NCI-H2196 treated with DMSO at 0.1 percent for 48 hours (cell line): Measurements from ENCODE around the gene ATN1.

Source experiments
- DNase-seq: peaks from one replicate; lab custom pipeline; 2025; ENCODE audit not compliant: unreplicated experiment; lab: John Stamatoyannopoulos, UW

ATN1 gene

DNA sequence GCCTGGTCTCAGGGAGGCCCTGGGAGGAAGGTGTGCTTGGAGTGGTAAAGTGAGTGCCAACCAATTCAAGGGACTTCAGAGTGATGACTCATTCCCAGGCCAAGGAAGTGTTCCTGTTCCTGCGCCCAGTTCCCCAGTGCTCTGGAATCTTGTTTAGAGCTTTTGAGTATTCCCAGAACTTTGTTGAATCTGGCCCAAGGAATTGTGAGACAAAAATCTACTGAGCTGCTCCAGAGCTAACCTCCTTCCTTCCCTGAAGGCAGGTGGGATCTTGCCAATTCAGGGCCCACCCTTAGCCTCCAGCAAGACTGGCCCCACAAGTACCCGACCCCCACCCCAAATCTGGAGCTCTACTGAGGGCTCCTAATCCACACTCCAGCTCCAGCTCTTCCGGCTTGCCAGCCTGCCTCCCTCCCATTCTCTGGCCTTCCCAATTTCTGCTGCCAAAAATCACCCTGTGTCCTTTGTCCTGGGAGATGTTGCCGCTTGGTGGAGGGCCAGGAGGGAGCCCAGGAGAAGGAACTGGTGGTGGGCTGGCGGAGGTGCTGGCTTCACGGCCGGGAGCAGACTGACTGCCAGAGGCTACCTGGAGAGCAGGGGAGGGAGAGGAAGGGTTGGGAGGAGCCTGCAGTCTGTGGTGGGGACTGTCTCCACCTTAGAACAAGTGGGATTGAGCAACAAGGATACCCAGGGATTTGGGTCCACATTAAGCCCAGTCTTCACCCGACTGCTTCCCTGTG lies 2.0 kb upstream of the ATN1 start:
- peak; percentile 13 for DNase-seq

DNA sequence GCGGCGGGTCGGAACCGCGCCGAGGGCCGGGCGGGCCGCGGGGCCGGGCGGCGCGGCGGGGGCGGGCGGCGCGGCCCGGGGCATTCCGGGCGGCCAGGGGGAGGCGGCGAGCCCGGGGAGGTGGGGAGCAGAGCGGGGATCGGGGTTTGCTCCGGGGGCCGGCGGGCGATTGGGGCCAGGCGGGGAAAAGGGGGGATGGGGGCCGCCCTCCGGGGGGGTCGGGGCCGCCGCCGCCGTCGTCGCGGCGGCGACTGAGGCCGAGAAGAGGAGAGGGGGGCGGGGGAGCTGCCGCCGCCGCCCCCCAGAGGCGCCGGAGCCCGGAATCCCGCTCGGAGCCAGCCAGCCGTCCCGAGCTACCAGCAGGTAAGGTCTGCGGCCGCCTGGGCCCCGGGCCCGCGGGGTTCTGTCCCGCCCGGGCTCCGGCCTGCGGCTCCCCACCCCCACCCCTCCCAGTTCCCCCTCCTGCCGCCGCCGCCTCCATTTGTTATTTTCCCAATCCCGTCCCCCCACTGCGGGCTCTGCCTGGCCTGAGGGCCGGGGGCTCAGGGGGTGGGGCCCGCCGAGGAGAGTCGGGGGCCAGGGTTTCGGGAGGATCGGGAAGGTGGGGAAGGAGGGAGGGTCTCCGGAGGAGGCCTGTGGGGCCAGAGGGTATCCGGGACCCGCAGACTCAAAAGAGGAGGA lies 403 bp downstream of the ATN1 start:
- no peak for DNase-seq

DNA sequence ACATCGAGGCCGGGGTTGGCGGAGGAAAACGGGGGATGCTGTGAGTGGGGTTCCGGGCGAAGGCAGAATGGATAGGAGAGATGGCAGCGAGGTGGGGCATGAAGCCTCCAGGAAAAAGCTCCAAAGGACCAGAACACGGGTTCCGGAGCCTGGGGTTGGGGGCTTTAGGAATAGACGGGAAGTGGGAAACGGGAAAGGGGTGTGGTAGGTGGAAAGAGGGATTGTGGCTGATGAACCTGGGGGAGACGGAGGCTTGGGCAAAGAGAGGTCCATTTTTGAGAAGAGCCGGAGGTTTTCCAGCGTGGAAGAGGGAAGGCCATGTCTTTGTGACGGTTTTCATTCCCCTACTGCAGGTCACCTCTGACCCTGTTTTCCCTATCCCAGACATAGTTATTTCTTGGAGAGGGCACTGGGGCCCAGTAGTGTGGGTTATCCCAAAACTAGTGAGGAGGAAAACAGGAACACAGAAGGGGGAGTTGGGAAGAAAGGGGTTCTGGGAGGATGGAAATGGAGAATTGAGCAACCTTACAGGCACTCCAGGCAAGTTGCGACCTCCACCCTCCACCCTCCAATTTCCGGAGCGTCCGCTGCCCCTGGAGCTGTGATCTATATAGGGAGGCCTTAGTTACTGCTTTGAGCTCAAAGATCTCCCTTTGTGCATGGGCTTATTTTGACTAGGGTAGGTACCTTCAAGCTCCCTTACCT lies 1.1 kb downstream of the ATN1 start:
- DNase-seq = no peak

DNA sequence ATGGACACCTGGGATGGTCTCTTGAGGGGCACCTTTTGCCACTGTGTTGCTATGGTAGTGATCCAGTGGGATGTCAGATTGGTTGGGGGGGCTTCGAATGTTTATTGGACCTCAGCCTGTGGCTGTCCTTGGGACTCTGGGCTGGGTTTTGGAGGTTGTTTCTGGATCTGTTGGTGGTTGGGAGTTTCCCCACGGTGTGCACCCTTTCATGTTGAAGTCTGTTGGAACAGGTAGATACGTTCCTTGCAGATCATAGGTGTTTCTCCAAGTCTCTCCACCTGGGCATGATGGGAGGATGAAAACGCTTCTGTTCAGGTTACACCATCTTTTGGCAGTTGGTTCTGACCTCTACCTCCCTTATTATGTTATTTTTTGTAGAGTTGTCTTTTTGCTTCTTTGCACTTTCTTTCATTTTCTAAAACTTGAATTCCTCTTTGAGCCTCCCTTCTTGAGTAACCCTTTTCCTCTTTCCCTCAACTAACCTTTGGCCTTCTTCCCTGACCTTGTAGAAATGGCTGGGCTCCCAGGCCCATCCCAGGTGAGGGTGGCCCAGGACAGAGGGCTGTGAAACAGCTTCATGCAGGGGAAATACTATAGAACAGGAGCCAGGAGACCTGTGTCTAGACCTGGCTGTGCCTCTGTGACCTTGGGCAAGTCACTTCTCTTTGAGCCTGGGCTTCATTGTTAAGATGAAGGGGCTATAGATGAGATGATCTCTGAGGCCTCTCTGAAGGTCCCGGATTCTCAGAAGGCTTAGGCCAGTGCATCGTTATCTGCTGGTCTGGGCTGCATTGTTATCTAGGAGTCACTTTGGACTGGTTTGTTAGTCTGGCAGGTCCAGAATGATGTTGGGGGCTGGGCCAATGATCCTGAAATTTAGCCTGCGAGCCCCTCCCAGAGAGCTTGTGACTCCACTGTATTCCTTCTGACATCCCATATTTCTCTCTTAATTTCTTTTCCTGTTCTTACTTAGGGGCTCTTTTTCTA lies 2.0 kb downstream of the ATN1 start:
- no peak for DNase-seq

DNA sequence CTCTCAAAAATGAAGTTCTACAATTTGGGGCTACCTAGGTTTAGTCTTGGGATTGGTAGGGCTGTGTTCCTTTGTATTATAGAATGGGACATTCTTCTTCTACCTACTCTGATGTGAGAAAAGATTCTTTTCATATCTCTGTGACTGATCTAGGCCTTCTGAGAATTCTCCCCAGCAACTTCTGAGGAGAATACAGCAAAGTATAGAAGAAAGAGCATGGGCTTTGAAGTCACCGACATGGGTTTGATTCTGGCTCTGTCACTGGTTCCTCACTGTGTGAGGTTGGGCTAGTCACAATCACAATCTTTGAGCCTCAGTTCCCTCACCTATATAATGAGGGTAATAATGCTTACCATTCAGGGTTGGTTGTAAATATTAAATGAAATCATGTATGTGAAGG lies 5.0 kb downstream of the ATN1 start:
- no peak for DNase-seq

DNA sequence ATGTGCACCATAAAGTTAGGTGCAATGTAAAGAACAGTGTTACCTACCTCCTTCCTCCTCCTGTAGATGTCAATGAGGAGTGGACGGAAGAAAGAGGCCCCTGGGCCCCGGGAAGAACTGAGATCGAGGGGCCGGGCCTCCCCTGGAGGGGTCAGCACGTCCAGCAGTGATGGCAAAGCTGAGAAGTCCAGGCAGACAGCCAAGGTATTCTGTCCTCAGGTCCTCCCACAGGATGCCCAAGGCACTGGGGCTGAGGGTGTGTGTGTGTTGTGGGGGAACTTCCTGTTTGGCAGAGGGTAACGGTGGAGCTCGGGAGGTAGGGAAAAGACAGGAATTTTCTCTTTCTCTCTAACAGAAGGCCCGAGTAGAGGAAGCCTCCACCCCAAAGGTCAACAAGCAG lies 6.4 kb downstream of the ATN1 start:
- no peak for DNase-seq

DNA sequence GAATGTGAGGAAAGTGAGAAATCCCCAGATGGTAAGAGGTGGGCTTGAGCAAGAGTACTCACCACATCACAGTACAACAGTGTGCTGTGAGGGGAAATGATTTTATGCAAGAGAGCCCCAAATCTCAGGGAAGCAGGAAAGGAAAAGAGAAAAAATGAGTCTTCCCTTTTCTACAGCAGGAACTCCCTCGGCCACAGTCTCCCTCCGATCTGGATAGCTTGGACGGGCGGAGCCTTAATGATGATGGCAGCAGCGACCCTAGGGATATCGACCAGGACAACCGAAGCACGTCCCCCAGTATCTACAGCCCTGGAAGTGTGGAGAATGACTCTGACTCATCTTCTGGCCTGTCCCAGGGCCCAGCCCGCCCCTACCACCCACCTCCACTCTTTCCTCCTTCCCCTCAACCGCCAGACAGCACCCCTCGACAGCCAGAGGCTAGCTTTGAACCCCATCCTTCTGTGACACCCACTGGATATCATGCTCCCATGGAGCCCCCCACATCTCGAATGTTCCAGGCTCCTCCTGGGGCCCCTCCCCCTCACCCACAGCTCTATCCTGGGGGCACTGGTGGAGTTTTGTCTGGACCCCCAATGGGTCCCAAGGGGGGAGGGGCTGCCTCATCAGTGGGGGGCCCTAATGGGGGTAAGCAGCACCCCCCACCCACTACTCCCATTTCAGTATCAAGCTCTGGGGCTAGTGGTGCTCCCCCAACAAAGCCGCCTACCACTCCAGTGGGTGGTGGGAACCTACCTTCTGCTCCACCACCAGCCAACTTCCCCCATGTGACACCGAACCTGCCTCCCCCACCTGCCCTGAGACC lies 7.8 kb downstream of the ATN1 start:
- DNase-seq = no peak

DNA sequence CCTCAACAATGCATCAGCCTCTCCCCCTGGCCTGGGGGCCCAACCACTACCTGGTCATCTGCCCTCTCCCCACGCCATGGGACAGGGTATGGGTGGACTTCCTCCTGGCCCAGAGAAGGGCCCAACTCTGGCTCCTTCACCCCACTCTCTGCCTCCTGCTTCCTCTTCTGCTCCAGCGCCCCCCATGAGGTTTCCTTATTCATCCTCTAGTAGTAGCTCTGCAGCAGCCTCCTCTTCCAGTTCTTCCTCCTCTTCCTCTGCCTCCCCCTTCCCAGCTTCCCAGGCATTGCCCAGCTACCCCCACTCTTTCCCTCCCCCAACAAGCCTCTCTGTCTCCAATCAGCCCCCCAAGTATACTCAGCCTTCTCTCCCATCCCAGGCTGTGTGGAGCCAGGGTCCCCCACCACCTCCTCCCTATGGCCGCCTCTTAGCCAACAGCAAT lies 8.5 kb downstream of the ATN1 start:
- no peak for DNase-seq

DNA sequence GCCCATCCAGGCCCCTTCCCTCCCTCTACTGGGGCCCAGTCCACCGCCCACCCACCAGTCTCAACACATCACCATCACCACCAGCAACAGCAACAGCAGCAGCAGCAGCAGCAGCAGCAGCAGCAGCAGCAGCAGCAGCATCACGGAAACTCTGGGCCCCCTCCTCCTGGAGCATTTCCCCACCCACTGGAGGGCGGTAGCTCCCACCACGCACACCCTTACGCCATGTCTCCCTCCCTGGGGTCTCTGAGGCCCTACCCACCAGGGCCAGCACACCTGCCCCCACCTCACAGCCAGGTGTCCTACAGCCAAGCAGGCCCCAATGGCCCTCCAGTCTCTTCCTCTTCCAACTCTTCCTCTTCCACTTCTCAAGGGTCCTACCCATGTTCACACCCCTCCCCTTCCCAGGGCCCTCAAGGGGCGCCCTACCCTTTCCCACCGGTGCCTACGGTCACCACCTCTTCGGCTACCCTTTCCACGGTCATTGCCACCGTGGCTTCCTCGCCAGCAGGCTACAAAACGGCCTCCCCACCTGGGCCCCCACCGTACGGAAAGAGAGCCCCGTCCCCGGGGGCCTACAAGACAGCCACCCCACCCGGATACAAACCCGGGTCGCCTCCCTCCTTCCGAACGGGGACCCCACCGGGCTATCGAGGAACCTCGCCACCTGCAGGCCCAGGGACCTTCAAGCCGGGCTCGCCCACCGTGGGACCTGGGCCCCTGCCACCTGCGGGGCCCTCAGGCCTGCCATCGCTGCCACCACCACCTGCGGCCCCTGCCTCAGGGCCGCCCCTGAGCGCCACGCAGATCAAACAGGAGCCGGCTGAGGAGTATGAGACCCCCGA lies 9.1 kb downstream of the ATN1 start:
- DNase-seq = no peak

DNA sequence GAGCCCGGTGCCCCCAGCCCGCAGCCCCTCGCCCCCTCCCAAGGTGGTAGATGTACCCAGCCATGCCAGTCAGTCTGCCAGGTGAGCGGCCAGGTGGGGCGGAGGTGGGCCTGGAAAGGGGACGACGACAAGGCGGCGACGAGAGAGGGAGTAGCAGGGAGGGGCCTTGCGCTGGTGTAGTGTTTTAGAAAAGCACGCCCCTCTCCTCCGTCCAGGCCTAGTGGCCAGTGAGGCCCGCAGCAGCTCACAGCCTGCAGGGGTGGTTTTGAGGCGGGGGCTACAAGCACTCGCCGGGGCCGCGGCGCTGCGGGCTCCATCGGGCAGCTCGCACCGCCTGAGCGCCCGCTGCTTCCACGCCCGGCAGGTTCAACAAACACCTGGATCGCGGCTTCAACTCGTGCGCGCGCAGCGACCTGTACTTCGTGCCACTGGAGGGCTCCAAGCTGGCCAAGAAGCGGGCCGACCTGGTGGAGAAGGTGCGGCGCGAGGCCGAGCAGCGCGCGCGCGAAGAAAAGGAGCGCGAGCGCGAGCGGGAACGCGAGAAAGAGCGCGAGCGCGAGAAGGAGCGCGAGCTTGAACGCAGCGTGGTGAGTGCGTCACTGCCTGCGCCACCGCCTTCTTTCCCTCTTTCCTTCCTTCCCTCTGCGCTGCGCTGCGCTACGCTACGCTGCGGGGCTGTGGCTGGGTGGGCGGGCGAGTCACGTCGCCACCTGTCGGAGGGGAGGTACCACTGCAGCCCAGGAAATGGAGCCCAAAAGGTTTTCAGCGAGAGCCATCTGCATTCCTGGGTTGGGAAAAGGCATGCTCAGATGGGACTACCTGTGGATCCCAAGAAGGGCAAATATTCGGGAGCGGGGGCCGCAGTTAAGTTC lies 10.0 kb downstream of the ATN1 start:
- DNase-seq = peak; percentile 70

DNA sequence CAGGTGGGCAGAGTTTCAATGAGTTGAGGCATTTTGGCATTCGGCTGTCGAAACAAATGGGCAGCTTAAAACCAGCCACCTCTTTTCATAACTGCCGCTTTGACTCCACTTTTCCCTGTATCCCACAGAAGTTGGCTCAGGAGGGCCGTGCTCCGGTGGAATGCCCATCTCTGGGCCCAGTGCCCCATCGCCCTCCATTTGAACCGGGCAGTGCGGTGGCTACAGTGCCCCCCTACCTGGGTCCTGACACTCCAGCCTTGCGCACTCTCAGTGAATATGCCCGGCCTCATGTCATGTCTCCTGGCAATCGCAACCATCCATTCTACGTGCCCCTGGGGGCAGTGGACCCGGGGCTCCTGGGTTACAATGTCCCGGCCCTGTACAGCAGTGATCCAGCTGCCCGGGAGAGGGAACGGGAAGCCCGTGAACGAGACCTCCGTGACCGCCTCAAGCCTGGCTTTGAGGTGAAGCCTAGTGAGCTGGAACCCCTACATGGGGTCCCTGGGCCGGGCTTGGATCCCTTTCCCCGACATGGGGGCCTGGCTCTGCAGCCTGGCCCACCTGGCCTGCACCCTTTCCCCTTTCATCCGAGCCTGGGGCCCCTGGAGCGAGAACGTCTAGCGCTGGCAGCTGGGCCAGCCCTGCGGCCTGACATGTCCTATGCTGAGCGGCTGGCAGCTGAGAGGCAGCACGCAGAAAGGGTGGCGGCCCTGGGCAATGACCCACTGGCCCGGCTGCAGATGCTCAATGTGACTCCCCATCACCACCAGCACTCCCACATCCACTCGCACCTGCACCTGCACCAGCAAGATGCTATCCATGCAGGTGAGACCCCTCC lies 10.8 kb downstream of the ATN1 start:
- DNase-seq = no peak

DNA sequence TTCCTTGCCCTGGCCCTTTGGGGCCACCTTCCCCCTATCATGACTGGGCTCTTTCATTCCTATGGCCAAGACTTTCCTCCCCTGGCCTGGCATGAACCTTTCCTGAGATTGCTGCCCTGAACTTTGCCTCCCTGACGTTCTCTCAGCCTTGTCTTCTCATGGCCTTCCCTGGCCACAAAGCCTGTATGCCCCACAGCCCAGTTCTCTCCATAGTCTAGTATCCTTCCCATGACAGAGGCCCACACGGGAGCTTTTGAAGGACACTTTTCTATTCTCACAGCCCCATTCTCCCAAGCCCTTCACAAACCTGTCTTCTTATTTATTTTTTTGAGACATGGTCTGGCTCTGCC lies 11.4 kb downstream of the ATN1 start:
- no peak for DNase-seq

DNA sequence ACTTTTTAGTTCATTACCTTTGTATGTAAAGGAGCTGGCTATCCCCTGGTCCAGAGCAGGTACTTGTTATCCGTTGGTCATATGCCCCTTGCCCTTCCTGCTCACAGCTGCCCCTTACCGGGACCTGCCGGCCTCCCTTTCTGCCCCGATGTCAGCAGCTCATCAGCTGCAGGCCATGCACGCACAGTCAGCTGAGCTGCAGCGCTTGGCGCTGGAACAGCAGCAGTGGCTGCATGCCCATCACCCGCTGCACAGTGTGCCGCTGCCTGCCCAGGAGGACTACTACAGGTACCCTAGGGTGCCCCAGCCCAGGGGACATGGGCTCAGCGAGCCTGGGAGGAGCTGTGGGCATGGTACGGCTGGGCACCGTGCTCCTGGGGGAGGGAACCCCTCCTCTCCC lies 13.5 kb downstream of the ATN1 start:
- DNase-seq = no peak

DNA sequence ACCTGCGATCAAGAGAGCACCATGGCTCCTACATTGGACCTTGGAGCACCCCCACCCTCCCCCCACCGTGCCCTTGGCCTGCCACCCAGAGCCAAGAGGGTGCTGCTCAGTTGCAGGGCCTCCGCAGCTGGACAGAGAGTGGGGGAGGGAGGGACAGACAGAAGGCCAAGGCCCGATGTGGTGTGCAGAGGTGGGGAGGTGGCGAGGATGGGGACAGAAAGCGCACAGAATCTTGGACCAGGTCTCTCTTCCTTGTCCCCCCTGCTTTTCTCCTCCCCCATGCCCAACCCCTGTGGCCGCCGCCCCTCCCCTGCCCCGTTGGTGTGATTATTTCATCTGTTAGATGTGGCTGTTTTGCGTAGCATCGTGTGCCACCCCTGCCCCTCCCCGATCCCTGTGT lies 14.0 kb downstream of the ATN1 start:
- no peak for DNase-seq

DNA sequence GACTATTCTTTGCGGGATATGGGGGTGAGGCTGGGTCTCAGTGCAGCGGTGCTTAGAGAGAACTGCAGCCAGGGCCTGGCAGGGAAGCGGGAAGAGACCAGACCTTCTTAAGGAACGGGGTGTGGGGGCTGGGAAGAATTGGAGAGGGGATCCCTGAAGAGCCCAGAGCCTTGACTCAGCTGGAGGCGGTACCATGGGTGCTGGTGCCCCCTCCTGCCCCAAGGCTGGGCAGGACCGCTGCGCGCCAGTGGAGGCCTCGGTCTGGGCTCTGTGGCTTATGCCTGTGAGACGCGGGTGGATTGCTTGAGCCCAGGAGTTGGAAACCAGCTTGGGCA lies 14.5 kb downstream of the ATN1 start:
- DNase-seq = no peak

DNA sequence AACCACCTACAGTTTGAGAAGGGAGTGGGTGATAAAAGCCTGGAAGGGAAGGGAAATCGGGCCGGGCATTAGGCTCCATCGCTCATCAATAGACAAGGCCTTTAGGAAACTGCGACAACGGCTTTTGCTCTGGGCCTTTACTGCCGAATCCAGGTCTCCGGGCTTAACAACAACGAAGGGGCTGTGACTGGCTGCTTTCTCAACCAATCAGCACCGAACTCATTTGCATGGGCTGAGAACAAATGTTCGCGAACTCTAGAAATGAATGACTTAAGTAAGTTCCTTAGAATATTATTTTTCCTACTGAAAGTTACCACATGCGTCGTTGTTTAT lies 15.6 kb downstream of the ATN1 start:
- peak; percentile 20 for DNase-seq

DNA sequence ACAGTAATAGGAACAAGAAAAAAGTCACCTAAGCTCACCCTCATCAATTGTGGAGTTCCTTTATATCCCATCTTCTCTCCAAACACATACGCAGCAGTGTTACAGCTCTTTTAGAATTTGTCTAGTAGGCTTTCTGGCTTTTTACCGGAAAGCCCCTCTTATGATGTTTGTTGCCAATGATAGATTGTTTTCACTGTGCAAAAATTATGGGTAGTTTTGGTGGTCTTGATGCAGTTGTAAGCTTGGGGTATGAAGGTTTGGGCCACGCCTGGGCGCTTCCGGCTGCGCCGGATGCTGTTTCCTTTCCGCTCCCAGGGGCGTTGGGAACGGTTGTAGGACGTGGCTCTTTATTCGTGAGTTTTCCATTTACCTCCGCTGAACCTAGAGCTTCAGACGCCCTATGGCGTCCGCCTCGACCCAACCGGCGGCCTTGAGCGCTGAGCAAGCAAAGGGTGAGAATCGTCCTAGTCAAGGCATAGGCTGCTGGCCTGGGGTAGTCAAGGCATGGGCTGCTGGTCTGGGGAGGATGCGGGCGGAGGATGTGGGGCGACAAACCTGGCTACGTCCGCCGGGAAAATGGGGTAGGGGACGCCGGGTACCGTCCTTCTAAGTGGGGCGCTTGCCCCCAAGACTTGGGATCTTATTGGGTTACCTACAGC lies 16.1 kb downstream of the ATN1 start, which contains the start of the genes C12orf57 and RNU7-1:
Gene C12orf57 (plus strand): TSS at position 301 of the 659 bp plus-strand sequence. CDS start 100 bp downstream, at position 401.
Gene RNU7-1 (plus strand): TSS at position 95 of the 659 bp plus-strand sequence.
- DNase-seq = peak; percentile 18
